DND-41 (cell line): ENCODE results near the gene PSMB8.
A peak's percentile ranks its signal among the peaks of the same experiment; 100 is the strongest.

ENCODE experiments used
- ATAC-seq: fragments of 200-7000 bp; cut with Tn5 transposase; 3 replicates; pipeline ENCODE4 v1.9.1; 2021; ENCODE audit warnings: low read depth; ENCODE audit not compliant: insufficient read depth
- DNase-seq: peaks from one replicate; pipeline ENCODE4 v3.0.0-alpha.2; 2020
- H2AFZ ChIP-seq: 2 replicates; pipeline ENCODE4 v1.6.0; 2012; ENCODE audit warnings: low read depth, low read length
- H3K27ac ChIP-seq: 2 replicates; pipeline ENCODE4 v1.5.1; 2012; ENCODE audit warnings: low read length, inconsistent platforms
- H3K27me3 ChIP-seq: fragments of 200-600 bp; sonication (generic); 2 replicates; pipeline ENCODE4 v1.6.0; 2012; ENCODE audit warnings: low read length, mild to moderate bottlenecking, inconsistent platforms; ENCODE audit not compliant: insufficient read depth, poor library complexity
- H3K36me3 ChIP-seq: 2 replicates; pipeline ENCODE4 v1.5.1; 2012; ENCODE audit warnings: low read length, inconsistent platforms; ENCODE audit not compliant: insufficient read depth
- H3K4me1 ChIP-seq: 2 replicates; pipeline ENCODE4 v1.5.1; 2012; ENCODE audit warnings: mild to moderate bottlenecking, low read length; ENCODE audit not compliant: insufficient read depth
- H3K4me2 ChIP-seq: 2 replicates; pipeline ENCODE4 v1.6.0; 2012; ENCODE audit warnings: mild to moderate bottlenecking, moderate library complexity, low read length, inconsistent platforms; ENCODE audit not compliant: insufficient read depth
- H3K4me3 ChIP-seq, 2 experiments: fragments of 200-600 bp in 1 of 2; shearing (Covaris generic) in 1 of 2; 2 replicates each; pipeline ENCODE4 v1.5.1; 2012 to 2016; ENCODE audit warnings: inconsistent platforms in 2 of 2, low read length in 2 of 2, mild to moderate bottlenecking in 2 of 2, low read depth in 1 of 2, moderate library complexity in 1 of 2
- H3K79me2 ChIP-seq: 2 replicates; pipeline ENCODE4 v1.6.0; 2012; ENCODE audit warnings: low read length, inconsistent platforms; ENCODE audit not compliant: insufficient read depth
- H3K9ac ChIP-seq: 2 replicates; pipeline ENCODE4 v1.6.0; 2012; ENCODE audit warnings: low read depth, mild to moderate bottlenecking, inconsistent platforms, low read length, moderate library complexity
- H3K9me3 ChIP-seq: 2 replicates; pipeline ENCODE4 v1.5.1; 2012; ENCODE audit warnings: low read length, moderate library complexity, mild to moderate bottlenecking, inconsistent platforms; ENCODE audit not compliant: insufficient read depth, severe bottlenecking
- H4K20me1 ChIP-seq: 2 replicates; pipeline ENCODE4 v1.6.0; 2012; ENCODE audit warnings: low read length; ENCODE audit not compliant: insufficient read depth
- CTCF ChIP-seq: IDR thresholded peaks from 2 replicates; pipeline ENCODE4 v1.5.1; 2012; ENCODE audit warnings: borderline replicate concordance, low read length, moderate library complexity, mild to moderate bottlenecking; ENCODE audit not compliant: poor library complexity, severe bottlenecking; ENCODE audit errors: extremely low read depth
- EZH2 ChIP-seq: IDR thresholded peaks from 3 replicates; pipeline ENCODE4 v1.6.1; 2012; ENCODE audit warnings: borderline replicate concordance, low read depth, mild to moderate bottlenecking, moderate library complexity, low read length, inconsistent platforms; ENCODE audit not compliant: severe bottlenecking

Gene PSMB8

GRCh38 chr6:32843979-32844838, at the start of gene PSMB8:
PSMB8 (minus strand) TSS chr6:32844047; CDS start chr6:32843996, 51 bp downstream.
- Histone ChIP-seq H4K20me1 (no peaks in the 10 kb centered on the region), H3K9me3 (no peaks in the 10 kb centered on the region), H2AFZ (peak within 1 kb of the TSS; percentile 90), H3K27me3 (no peaks in the 10 kb centered on the region), H3K79me2 (peaks cover 27% of the 10 kb centered on the region), H3K9ac (peak within 1 kb of the TSS; percentile 92), H3K4me3 (peak within 1 kb of the TSS; percentile 81 to 94), H3K4me2 (peak within 1 kb of the TSS; percentile 79), H3K27ac (peak within 1 kb of the TSS; percentile 99), H3K4me1 (peaks cover 50% of the 10 kb centered on the region), H3K36me3 (peaks cover 56% of the 10 kb centered on the region)
- DNase-seq, result peak; percentile 97
- peak; percentile 82 for ATAC-seq
- peak; percentile 36 for TF ChIP-seq CTCF
- no peak for TF ChIP-seq EZH2

DNA sequence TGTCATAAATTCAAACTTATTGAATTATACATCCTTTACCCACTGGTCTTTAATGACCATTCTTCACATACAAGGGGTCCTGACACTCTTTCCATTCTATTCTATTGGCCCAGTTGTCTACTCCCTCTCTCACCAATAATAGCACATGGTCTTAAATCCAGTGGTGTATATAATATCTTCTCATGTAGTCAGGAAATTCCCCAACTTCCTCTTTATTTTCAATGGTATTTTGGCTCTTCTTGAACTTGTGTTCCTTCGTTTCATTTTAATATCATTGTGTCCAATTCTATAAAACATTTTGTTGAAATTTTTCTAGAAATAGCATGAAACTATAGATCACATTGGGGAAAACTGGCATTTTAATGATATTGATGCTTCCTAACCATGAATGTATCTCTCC, 47.0 kb upstream of the PSMB8 start:
- H3K27ac ChIP-seq, result no peak overlapping the region
- peaks cover 10% of the 10 kb centered on the region for H3K27me3 ChIP-seq
- H3K4me3 ChIP-seq, result no peak overlapping the region
- no peaks in the 10 kb centered on the region for H4K20me1 ChIP-seq
- no peak overlapping the region for H2AFZ ChIP-seq
- peaks cover 13% of the 10 kb centered on the region for H3K79me2 ChIP-seq
- H3K4me2 ChIP-seq, result no peak overlapping the region
- TF ChIP-seq EZH2 (no peak), CTCF (no peak)
- DNase-seq (no peak), ATAC-seq (no peak)
- H3K36me3 ChIP-seq, result no peaks in the 10 kb centered on the region
- no peaks in the 10 kb centered on the region for H3K9me3 ChIP-seq
- no peak overlapping the region for H3K9ac ChIP-seq
- peaks cover 17% of the 10 kb centered on the region for H3K4me1 ChIP-seq

- H3K79me2 ChIP-seq, result no peaks in the 10 kb centered on the region
- no peak for TF ChIP-seq CTCF
- no peak for TF ChIP-seq EZH2
Measured at GRCh38 chr6:32889533-32889932, 45.7 kb upstream of the PSMB8 start.

More at GRCh38 chr6:32889533-32889932, 45.7 kb upstream of the PSMB8 start:
- ATAC-seq (no peak), DNase-seq (no peak)
- peaks cover 10% of the 10 kb centered on the region for H3K27me3 ChIP-seq
- H3K9me3 ChIP-seq, result no peaks in the 10 kb centered on the region
- no peak overlapping the region for H3K4me2 ChIP-seq
- no peak overlapping the region for H3K4me3 ChIP-seq
- H3K9ac ChIP-seq, result no peak overlapping the region
- H3K4me1 ChIP-seq, result peaks cover 9% of the 10 kb centered on the region
- no peaks in the 10 kb centered on the region for H3K36me3 ChIP-seq
- no peaks in the 10 kb centered on the region for H4K20me1 ChIP-seq
- no peak overlapping the region for H2AFZ ChIP-seq
- no peak overlapping the region for H3K27ac ChIP-seq
